Hepatocyte (in vitro differentiated cells): ENCODE data around the gene DPEP1. TPM values are rescaled to one million over a fixed set of nuclear protein-coding genes. Genes with fewer than 3 reads are reported as not detected.

Experiments
- DNase-seq: peaks from one replicate; pipeline ENCODE4 v3.0.0-alpha.2; 2016; ENCODE audit warnings: low spot score
- H2AFZ ChIP-seq: fragments of 200-600 bp; sonication (generic); 2 replicates; pipeline ENCODE4 v1.6.0; 2016; ENCODE audit warnings: antibody characterized with exemption, mild to moderate bottlenecking
- H3K27ac ChIP-seq: fragments of 200-600 bp; sonication (generic); 2 replicates; pipeline ENCODE4 v1.5.1; 2016; ENCODE audit warnings: mild to moderate bottlenecking
- H3K27me3 ChIP-seq: fragments of 200-600 bp; sonication (generic); 2 replicates; pipeline ENCODE4 v1.6.1; 2016
- H3K36me3 ChIP-seq: fragments of 200-600 bp; sonication (generic); replicated peaks from 2 replicates; pipeline ENCODE4 v1.5.1; 2016; ENCODE audit warnings: low read depth; ENCODE audit not compliant: insufficient read depth
- H3K4me1 ChIP-seq: fragments of 200-600 bp; sonication (generic); 2 replicates; pipeline ENCODE4 v1.5.1; 2016; ENCODE audit warnings: mild to moderate bottlenecking, moderate library complexity; ENCODE audit not compliant: insufficient read depth
- H3K4me2 ChIP-seq: fragments of 200-600 bp; sonication (generic); 2 replicates; pipeline ENCODE4 v1.6.0; 2016
- H3K4me3 ChIP-seq: fragments of 200-600 bp; sonication (generic); 2 replicates; pipeline ENCODE4 v1.5.1; 2016; ENCODE audit warnings: mild to moderate bottlenecking
- H3K79me2 ChIP-seq: fragments of 200-600 bp; sonication (generic); 2 replicates; pipeline ENCODE4 v1.6.0; 2017; ENCODE audit warnings: mild to moderate bottlenecking
- H3K9me2 ChIP-seq: fragments of 200-600 bp; sonication (generic); replicated peaks from 2 replicates; pipeline ENCODE4 v1.6.0; 2017; ENCODE audit warnings: mild to moderate bottlenecking; ENCODE audit not compliant: insufficient read depth
- H3K9me3 ChIP-seq: fragments of 200-600 bp; sonication (generic); 2 replicates; pipeline ENCODE4 v1.5.1; 2016; ENCODE audit warnings: low read depth, mild to moderate bottlenecking
- H4K20me1 ChIP-seq: fragments of 200-600 bp; sonication (generic); 2 replicates; pipeline ENCODE4 v1.6.0; 2016; ENCODE audit warnings: mild to moderate bottlenecking; ENCODE audit not compliant: insufficient read depth, poor library complexity, severe bottlenecking
- EZH2 ChIP-seq: fragments of 200-600 bp; sonication (generic); IDR thresholded peaks from 2 replicates; pipeline ENCODE4 v1.6.1; 2016; ENCODE audit warnings: antibody characterized with exemption, mild to moderate bottlenecking, borderline replicate concordance
- EZH2phosphoT487 ChIP-seq: fragments of 200-600 bp; sonication (generic); IDR thresholded peaks from one replicate; pipeline ENCODE4 v1.6.1; 2018; ENCODE audit warnings: antibody characterized with exemption, mild to moderate bottlenecking, low read depth, moderate library complexity; ENCODE audit not compliant: unreplicated experiment, severe bottlenecking
- WGBS: methylation state at CpG from one replicate; pipeline ENCODE4 v1.1.6; 2016; ENCODE audit warnings: low lambda C conversion rate; ENCODE audit errors: missing lambda C conversion rate; 5-methylcytosine and 5-hydroxymethylcytosine counted together
- polyA plus RNA-seq: library from polyadenylated mRNA; unstranded; fragments of >200 nt; fragmentation: Nextera tagmentation; extraction: Ambion mirVana; gene quantifications from 2 replicates; pipeline ENCODE4 v1.2.1, GENCODE V29; 2016
- total RNA-seq: library from RNA; depleted of rRNA; stranded (reverse); fragments of >200 nt; gene quantifications from 2 replicates; pipeline ENCODE4 v1.2.3, GENCODE V29; 2014
- TF ChIP-seq, protein P1 (sequence below): fragments of 200-600 bp; sonication (generic); IDR thresholded peaks from 2 replicates; pipeline ENCODE4 v1.5.1; 2016; ENCODE audit warnings: antibody characterized with exemption, mild to moderate bottlenecking; ENCODE audit not compliant: poor library complexity

The DPEP1 gene
- total and polyA plus RNA-seq, 2 experiments from 2014 or later: 48.3 to 106 TPM

DNA sequence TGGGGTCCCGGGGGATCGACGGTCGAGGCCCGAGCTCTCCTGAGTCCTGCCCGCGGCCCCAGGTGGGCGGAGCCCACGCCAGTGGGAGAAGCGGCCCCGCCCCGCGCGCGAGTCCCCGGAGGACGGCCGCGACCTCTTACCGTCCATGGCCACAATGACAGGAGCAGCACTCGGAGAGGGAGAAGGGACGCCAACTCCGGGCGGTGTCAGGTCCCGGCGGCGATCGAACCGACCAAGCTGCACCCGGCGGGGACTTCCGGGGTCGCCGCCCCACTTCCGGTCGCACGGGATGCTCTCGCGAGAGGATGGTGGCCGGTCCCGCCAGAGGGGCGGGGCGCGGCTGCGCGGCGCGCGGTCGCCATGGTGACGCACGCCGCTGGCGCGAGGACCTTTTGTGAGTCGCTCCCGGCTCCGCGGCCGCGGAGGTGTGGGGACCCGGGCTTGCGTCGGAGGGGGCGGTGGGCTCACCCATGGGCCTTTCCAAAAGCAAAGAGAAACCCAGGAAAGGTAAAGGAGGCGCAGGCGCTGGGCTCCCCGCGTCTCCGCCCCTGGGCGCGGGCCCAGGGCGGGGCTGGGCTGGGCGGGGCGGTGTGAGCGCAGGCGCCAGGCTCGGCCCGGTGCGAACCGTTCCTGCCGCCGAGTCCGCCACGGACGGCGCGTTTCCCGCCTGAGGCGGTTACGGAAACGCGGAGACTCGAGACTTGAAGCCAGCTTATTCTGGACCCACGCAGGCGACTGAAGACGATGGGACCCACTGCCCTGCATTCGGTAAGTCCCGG is 44.2 kb downstream of the DPEP1 start, which contains the start of the genes CHMP1A and SPATA33:
TSS of gene CHMP1A (minus strand) at position 267 of the 779 bp plus-strand sequence. CDS start at position 147, 120 bp downstream.
TSS of gene SPATA33 (plus strand) at position 395 of the 779 bp plus-strand sequence. CDS start at position 471, 76 bp downstream.
- WGBS: under 1% methylated on average over 61 of the region's 99 CpGs
- Histone ChIP-seq H2AFZ (peak within 1 kb of the TSS; percentile 66), H3K36me3 (no peaks in the 10 kb centered on the region), H3K27me3 (no peaks in the 10 kb centered on the region), H4K20me1 (no peaks in the 10 kb centered on the region), H3K9me3 (no peaks in the 10 kb centered on the region), H3K4me3 (peak within 1 kb of the TSS; percentile 93), H3K4me2 (peak within 1 kb of the TSS; percentile 99), H3K9me2 (no peaks in the 10 kb centered on the region), H3K4me1 (peaks cover 14% of the 10 kb centered on the region), H3K27ac (peak within 1 kb of the TSS; percentile 94), H3K79me2 (peaks cover 59% of the 10 kb centered on the region)
- DNase-seq: peak; percentile 95
- TF ChIP-seq EZH2 (no peak), EZH2phosphoT487 (no peak)
- TF ChIP-seq, protein P1, sequence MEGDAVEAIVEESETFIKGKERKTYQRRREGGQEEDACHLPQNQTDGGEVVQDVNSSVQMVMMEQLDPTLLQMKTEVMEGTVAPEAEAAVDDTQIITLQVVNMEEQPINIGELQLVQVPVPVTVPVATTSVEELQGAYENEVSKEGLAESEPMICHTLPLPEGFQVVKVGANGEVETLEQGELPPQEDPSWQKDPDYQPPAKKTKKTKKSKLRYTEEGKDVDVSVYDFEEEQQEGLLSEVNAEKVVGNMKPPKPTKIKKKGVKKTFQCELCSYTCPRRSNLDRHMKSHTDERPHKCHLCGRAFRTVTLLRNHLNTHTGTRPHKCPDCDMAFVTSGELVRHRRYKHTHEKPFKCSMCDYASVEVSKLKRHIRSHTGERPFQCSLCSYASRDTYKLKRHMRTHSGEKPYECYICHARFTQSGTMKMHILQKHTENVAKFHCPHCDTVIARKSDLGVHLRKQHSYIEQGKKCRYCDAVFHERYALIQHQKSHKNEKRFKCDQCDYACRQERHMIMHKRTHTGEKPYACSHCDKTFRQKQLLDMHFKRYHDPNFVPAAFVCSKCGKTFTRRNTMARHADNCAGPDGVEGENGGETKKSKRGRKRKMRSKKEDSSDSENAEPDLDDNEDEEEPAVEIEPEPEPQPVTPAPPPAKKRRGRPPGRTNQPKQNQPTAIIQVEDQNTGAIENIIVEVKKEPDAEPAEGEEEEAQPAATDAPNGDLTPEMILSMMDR: no peak

DNA sequence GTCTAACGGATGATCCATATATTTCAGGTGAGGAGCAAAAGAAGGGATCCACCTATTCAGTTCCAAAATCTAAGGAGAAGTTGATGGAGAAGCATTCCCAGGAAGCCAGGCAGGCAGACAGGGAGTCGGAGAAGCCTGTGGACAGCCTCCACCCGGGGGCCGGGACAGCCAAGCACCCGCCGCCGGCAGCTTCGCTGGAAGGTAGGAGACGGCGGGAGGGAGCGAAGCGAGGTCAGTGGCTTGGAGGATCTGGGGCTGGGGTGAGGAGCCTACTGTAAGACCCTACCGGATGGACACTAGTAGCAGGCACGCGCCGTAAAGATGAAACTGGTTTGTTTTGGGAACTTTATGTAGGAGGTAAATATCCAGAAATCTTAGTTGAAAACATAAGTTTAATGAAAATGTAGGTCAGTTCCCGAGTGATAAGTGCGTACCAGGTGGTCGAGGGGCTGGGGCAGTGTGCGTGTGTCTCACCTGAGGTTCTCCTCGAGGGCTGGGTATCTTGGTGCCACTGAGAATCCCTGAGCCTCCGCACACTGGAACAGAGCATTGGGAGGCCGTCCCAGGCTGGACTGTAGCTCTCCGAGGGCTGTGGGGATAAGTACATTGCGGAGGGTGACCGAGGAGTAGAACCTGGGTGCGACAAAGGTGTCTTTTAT is 44.9 kb downstream of the DPEP1 start:
- Histone ChIP-seq H3K9me2 (no peaks in the 10 kb centered on the region), H3K9me3 (no peaks in the 10 kb centered on the region), H3K4me3 (peak overlapping the region; percentile 93), H3K4me1 (peaks cover 14% of the 10 kb centered on the region), H3K27me3 (no peaks in the 10 kb centered on the region), H3K36me3 (no peaks in the 10 kb centered on the region), H2AFZ (peak overlapping the region; percentile 66), H3K79me2 (peaks cover 55% of the 10 kb centered on the region), H3K4me2 (peak overlapping the region; percentile 99), H4K20me1 (no peaks in the 10 kb centered on the region), H3K27ac (peak overlapping the region; percentile 94)
- peak; percentile 45 for DNase-seq
- 21% methylated on average over 27 of the region's 27 CpGs for WGBS
- TF ChIP-seq, protein P1: no peak
- TF ChIP-seq EZH2phosphoT487 (no peak), EZH2 (no peak)

DNA sequence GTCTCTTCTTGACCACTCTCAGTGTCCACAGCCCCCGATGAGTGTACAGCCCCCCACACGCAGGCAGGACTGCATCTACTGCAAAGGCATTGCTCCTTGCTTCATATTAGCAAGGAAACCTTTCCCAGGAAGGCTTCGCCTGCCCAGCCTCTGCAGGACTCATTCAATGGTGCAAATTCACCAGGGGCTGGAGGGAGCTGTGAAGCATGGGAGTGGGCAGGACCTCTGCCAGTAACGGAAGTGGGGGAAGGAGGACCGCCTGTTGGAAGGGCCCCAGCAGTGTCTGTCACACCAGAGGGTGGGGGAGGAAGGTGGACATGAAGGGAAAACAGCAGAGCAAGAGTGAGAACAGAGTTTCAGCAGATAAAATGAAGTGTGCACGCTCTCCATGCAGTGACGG is 46.7 kb downstream of the DPEP1 start:
- H3K79me2 ChIP-seq: peaks cover 41% of the 10 kb centered on the region
- H3K27ac ChIP-seq: no peak overlapping the region
- no peak for DNase-seq
- H3K27me3 ChIP-seq: no peaks in the 10 kb centered on the region
- no peaks in the 10 kb centered on the region for H3K9me2 ChIP-seq
- H3K4me3 ChIP-seq: no peak overlapping the region
- H3K36me3 ChIP-seq: no peaks in the 10 kb centered on the region
- H4K20me1 ChIP-seq: no peaks in the 10 kb centered on the region
- 96% methylated on average over 7 of the region's 7 CpGs for WGBS
- TF ChIP-seq, protein P1: no peak
- TF ChIP-seq EZH2phosphoT487 (no peak), EZH2 (no peak)
- H3K4me2 ChIP-seq: no peak overlapping the region
- H2AFZ ChIP-seq: no peak overlapping the region
- peaks cover 14% of the 10 kb centered on the region for H3K4me1 ChIP-seq
- H3K9me3 ChIP-seq: no peaks in the 10 kb centered on the region
